Gastroesophageal sphincter (tissue), 3 donors: ENCODE data around the gene NPR1.

Experiments used
- CTCF ChIP-seq, 4 experiments: fragments of 200-600 bp in 2 of 4; fragments of 450-650 bp in 2 of 4; sonication (generic) in 1 of 4; IDR thresholded peaks; one replicate each; pipeline ENCODE4 v1.5.1; 2017 to 2019; ENCODE audit warnings: antibody characterized with exemption in 4 of 4, mild to moderate bottlenecking in 2 of 4, moderate library complexity in 2 of 4
- EP300 ChIP-seq: sonication (generic); formaldehyde crosslinking; IDR thresholded peaks from one replicate; pipeline ENCODE4 v1.6.1; 2017; ENCODE audit warnings: antibody characterized with exemption, mild to moderate bottlenecking
- POLR2A ChIP-seq, 2 donors: fragments of 450-650 bp; IDR thresholded peaks; one replicate each; pipeline ENCODE4 v1.6.1; 2017; ENCODE audit warnings: antibody characterized with exemption in 2 of 2, mild to moderate bottlenecking in 2 of 2, moderate library complexity in 1 of 2
- POLR2AphosphoS5 ChIP-seq: sonication (generic); formaldehyde crosslinking; IDR thresholded peaks from one replicate; pipeline ENCODE4 v1.6.1; 2017; ENCODE audit warnings: antibody characterized with exemption

DNA sequence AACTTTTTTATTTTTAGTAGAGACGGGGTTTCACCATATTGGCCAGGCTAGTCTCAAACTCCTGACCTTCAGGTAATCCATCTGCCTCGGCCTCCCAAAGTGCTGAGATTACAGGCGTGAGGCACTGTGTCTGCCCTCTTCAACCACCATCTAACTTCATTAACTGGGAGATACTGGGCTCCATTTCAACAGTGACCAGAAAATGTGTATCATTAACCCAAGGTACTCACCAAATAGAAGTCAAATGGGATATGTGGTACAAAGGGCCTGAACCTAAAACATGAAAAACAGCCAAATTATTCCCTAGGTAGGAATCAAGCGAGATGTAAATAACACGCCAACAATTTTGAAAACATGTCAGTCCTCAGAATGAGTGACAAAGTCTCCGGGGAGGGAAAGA is 8.9 kb upstream of the NPR1 start:
- TF ChIP-seq CTCF (IDR thresholded peaks at IDR 0.05) (no peak), POLR2A (IDR thresholded peaks at IDR 0.05) (no peak), EP300 (no peak), POLR2AphosphoS5 (no peak)
